Limb (tissue), 2 donors: ENCODE measurements around the gene HIRA.

Experiments used
- DNase-seq, 2 donors: peaks; one replicate each; pipeline ENCODE4 v3.0.0-alpha.2; 2016; ENCODE audit errors: extremely low spot score in 2 of 2

Gene HIRA

GRCh38 chr22:19285831-19286230 is 145.7 kb downstream of the HIRA start:
- no peak for DNase-seq
